Mesothelial cell of epicardium (in vitro differentiated cells): ENCODE results near the gene C16orf95. TPM values are rescaled to one million over a fixed set of nuclear protein-coding genes. Genes with fewer than 3 reads are reported as not detected.

Experiments
- DNase-seq, 2 experiments: peaks; one replicate each; pipeline ENCODE4 v3.0.0; 2021; ENCODE audit warnings: low spot score in 2 of 2; ENCODE audit not compliant: unreplicated experiment in 2 of 2
- H3K27ac Mint-ChIP-seq: 2 replicates; pipeline ENCODE4 v1.8.0; 2021; ENCODE audit warnings: mixed read lengths
- H3K27me3 Mint-ChIP-seq: 2 replicates; pipeline ENCODE4 v1.8.0; 2021; ENCODE audit warnings: low read depth, mixed read lengths
- H3K36me3 Mint-ChIP-seq: 2 replicates; pipeline ENCODE4 v1.8.0; 2021; ENCODE audit warnings: mixed read lengths
- H3K4me1 Mint-ChIP-seq: 2 replicates; pipeline ENCODE4 v1.8.0; 2021; ENCODE audit warnings: mixed read lengths
- H3K4me3 Mint-ChIP-seq: 2 replicates; pipeline ENCODE4 v1.8.0; 2021; ENCODE audit warnings: mild to moderate bottlenecking, moderate library complexity, mixed read lengths
- H3K9me3 Mint-ChIP-seq: 2 replicates; pipeline ENCODE4 v1.8.0; 2021; ENCODE audit warnings: mixed read lengths
- CTCF ChIP-seq: fragments of 200-600 bp; sonication (generic); IDR thresholded peaks from one replicate; pipeline ENCODE4 v1.5.0; 2021; ENCODE audit warnings: antibody characterized with exemption; ENCODE audit not compliant: unreplicated experiment
- total RNA-seq: library from RNA; stranded (reverse); gene quantifications from 3 replicates; pipeline ENCODE4 v1.2.1, GENCODE V29; 2021

Gene C16orf95
- total RNA-seq, 1 donor from 2014 or later: 4.6 TPM

- H3K36me3 Mint-ChIP-seq: peaks cover 14% of the 10 kb centered on the region
- H3K4me3 Mint-ChIP-seq: no peak overlapping the region
- no peaks in the 10 kb centered on the region for H3K4me1 Mint-ChIP-seq
- no peaks in the 10 kb centered on the region for H3K9me3 Mint-ChIP-seq
- no peaks in the 10 kb centered on the region for H3K27me3 Mint-ChIP-seq
- no peak for TF ChIP-seq CTCF
- H3K27ac Mint-ChIP-seq: no peak overlapping the region
- DNase-seq: no peak
These were observed 14.1 kb upstream of the C16orf95 start for GRCh38 chr16:87331241-87331801.

- TF ChIP-seq CTCF: no peak
- H3K9me3 Mint-ChIP-seq: no peaks in the 10 kb centered on the region
- peaks cover 12% of the 10 kb centered on the region for H3K36me3 Mint-ChIP-seq
- no peak for DNase-seq
- no peak overlapping the region for H3K27ac Mint-ChIP-seq
- no peaks in the 10 kb centered on the region for H3K27me3 Mint-ChIP-seq
- H3K4me1 Mint-ChIP-seq: no peaks in the 10 kb centered on the region
- no peak overlapping the region for H3K4me3 Mint-ChIP-seq
These were observed 13.5 kb upstream of the C16orf95 start for GRCh38 chr16:87330646-87331045.

GRCh38 chr16:87330257-87330624 lies 13.0 kb upstream of the C16orf95 start:
- Mint-ChIP-seq H3K4me1 (no peaks in the 10 kb centered on the region), H3K9me3 (no peaks in the 10 kb centered on the region), H3K27ac (no peak overlapping the region), H3K36me3 (peaks cover 12% of the 10 kb centered on the region), H3K27me3 (no peaks in the 10 kb centered on the region), H3K4me3 (no peak overlapping the region)
- no peak for TF ChIP-seq CTCF
- DNase-seq: no peak

- H3K27ac Mint-ChIP-seq: no peak overlapping the region
- no peaks in the 10 kb centered on the region for H3K4me1 Mint-ChIP-seq
- H3K36me3 Mint-ChIP-seq: peaks cover 12% of the 10 kb centered on the region
- H3K27me3 Mint-ChIP-seq: no peaks in the 10 kb centered on the region
- H3K4me3 Mint-ChIP-seq: no peak overlapping the region
- DNase-seq: no peak
- H3K9me3 Mint-ChIP-seq: no peaks in the 10 kb centered on the region
- TF ChIP-seq CTCF: no peak
These were observed 12.5 kb upstream of the C16orf95 start for GRCh38 chr16:87329436-87330256.

GRCh38 chr16:87328846-87329245 lies 11.7 kb upstream of the C16orf95 start:
- no peaks in the 10 kb centered on the region for H3K4me1 Mint-ChIP-seq
- H3K27ac Mint-ChIP-seq: no peak overlapping the region
- no peaks in the 10 kb centered on the region for H3K9me3 Mint-ChIP-seq
- DNase-seq: no peak
- H3K4me3 Mint-ChIP-seq: no peak overlapping the region
- no peaks in the 10 kb centered on the region for H3K27me3 Mint-ChIP-seq
- H3K36me3 Mint-ChIP-seq: peaks cover 8% of the 10 kb centered on the region
- no peak for TF ChIP-seq CTCF
